K562 (cell line): ENCODE results near the gene SBDS. TPM values are rescaled to one million over a fixed set of nuclear protein-coding genes. Genes with fewer than 3 reads are reported as not detected.

Experiments used
- ATAC-seq: fragments of 200-7000 bp; cut with Tn5 transposase; 3 replicates; pipeline ENCODE4 v1.9.1; 2020; ENCODE audit warnings: moderate library complexity
- BruUV-seq: library from RNA; stranded (reverse); fragments of 400-500 nt; replicated peaks from 2 replicates; lab custom pipeline; 2021; lab: Mats Ljungman, UMichigan
- CTCF ChIA-PET: fragments of 300-600 bp; formaldehyde crosslinking; extraction: SDS; loops from one replicate; lab custom pipeline; 2021; ENCODE audit warnings: low intra/inter-chr PET ratio; lab: Yijun Ruan, JAX
- POLR2A ChIA-PET: fragments of 300-600, 350-650 bp; sonication (Branson Sonifier 250); formaldehyde crosslinking; extraction: SDS; loops from one replicate; lab custom pipeline; 2021; ENCODE audit warnings: antibody characterized with exemption, inconsistent platforms; lab: Yijun Ruan, JAX
- DNase-seq, 4 experiments: peaks; one replicate each; pipeline versions ENCODE4 v3.0.0 to v3.0.0-alpha.2; 2011 to 2018; ENCODE audit warnings: low spot score in 3 of 4, mixed read lengths in 3 of 4; ENCODE audit errors: extremely low read depth in 1 of 4
- FAIRE-seq: peaks from 2 replicates; lab custom pipeline; 2011; peaks lifted over from hg19 to GRCh38; lab: Jason Lieb, UNC
- H2AFZ ChIP-seq: 2 replicates; pipeline ENCODE4 v1.6.0; 2011; ENCODE audit warnings: low read depth, low read length, control low read depth, inconsistent platforms
- H3K27ac ChIP-seq: fragments of 200-600 bp; 3 replicates; pipeline ENCODE4 v1.8.0; 2011; ENCODE audit warnings: low read depth, mild to moderate bottlenecking, control low read depth, inconsistent platforms, low read length, moderate library complexity, mixed read lengths; ENCODE audit errors: extremely low read depth
- H3K27me3 ChIP-seq, 2 experiments: fragments of 300-600 bp in 1 of 2; 2 replicates in 1 of 2; 3 replicates in 1 of 2; pipeline versions ENCODE4 v1.6.0 to v1.8.0; 2011; ENCODE audit warnings: inconsistent platforms in 2 of 2, low read length in 2 of 2, mild to moderate bottlenecking in 1 of 2, mixed read lengths in 1 of 2, moderate library complexity in 1 of 2; ENCODE audit not compliant: control insufficient read depth in 2 of 2, insufficient read depth in 2 of 2
- H3K36me3 ChIP-seq: fragments of 300-600 bp; 3 replicates; pipeline ENCODE4 v1.8.0; 2011; ENCODE audit warnings: mild to moderate bottlenecking, low read length, inconsistent platforms; ENCODE audit not compliant: control insufficient read depth, insufficient read depth
- H3K4me1 ChIP-seq, 2 experiments: fragments of 200-600 bp in 1 of 2; replicated peaks in 1 of 2; 2 replicates in 1 of 2; 3 replicates in 1 of 2; pipeline versions ENCODE4 v1.5.1 to v1.8.0; 2011; ENCODE audit warnings: inconsistent platforms in 2 of 2, low read length in 2 of 2, mild to moderate bottlenecking in 1 of 2, mixed read lengths in 1 of 2, moderate library complexity in 1 of 2; ENCODE audit not compliant: control insufficient read depth in 2 of 2, insufficient read depth in 2 of 2
- H3K4me2 ChIP-seq: 2 replicates; pipeline ENCODE4 v1.6.1; 2011; ENCODE audit warnings: low read length, control low read depth, inconsistent platforms, mixed read lengths; ENCODE audit not compliant: insufficient read depth
- H3K4me3 ChIP-seq: fragments of 200-600 bp; sonication (generic), shearing (Covaris generic); 2 replicates; pipeline ENCODE4 v1.5.1; 2016; ENCODE audit warnings: control low read depth, inconsistent platforms
- H3K79me2 ChIP-seq: fragments of 200-600 bp; 3 replicates; pipeline ENCODE4 v1.8.0; 2011; ENCODE audit warnings: low read length, inconsistent platforms; ENCODE audit not compliant: control insufficient read depth, insufficient read depth
- H3K9ac ChIP-seq, 2 experiments: 2 replicates each; pipeline versions ENCODE4 v1.6.0 to v1.6.1; 2011; ENCODE audit warnings: low read depth in 2 of 2, low read length in 2 of 2, control low read depth in 1 of 2, inconsistent platforms in 1 of 2, mild to moderate bottlenecking in 1 of 2, mixed read lengths in 1 of 2; ENCODE audit not compliant: insufficient read depth in 1 of 2
- H3K9me1 ChIP-seq: one replicate; pipeline ENCODE4 v1.6.0; 2011; ENCODE audit warnings: inconsistent platforms, mild to moderate bottlenecking, low read length, moderate library complexity; ENCODE audit not compliant: control insufficient read depth, insufficient read depth
- H3K9me3 ChIP-seq: replicated peaks from 2 replicates; pipeline ENCODE4 v1.5.1; 2011; ENCODE audit warnings: low read depth, low read length, inconsistent platforms; ENCODE audit not compliant: control insufficient read depth, insufficient read depth
- H4K20me1 ChIP-seq: replicated peaks from 2 replicates; pipeline ENCODE4 v1.6.1; 2011; ENCODE audit warnings: low read length, inconsistent platforms, mixed read lengths; ENCODE audit not compliant: control insufficient read depth, insufficient read depth
- ESRRA ChIP-seq: fragments of 450-650 bp; IDR thresholded peaks from 2 replicates; pipeline ENCODE4 v1.6.1; 2014; ENCODE audit warnings: low read depth, mild to moderate bottlenecking, moderate library complexity, borderline replicate concordance
- MCM5 ChIP-seq: fragments of 450-650 bp; IDR thresholded peaks from 2 replicates; pipeline ENCODE4 v1.6.1; 2016; ENCODE audit warnings: low read depth
- NCOA4 ChIP-seq: fragments of 450-650 bp; IDR thresholded peaks from 2 replicates; pipeline ENCODE4 v1.6.1; 2018; ENCODE audit warnings: mild to moderate bottlenecking; ENCODE audit not compliant: partially characterized antibody
- NFATC3 ChIP-seq: fragments of 450-650 bp; IDR thresholded peaks from 2 replicates; pipeline ENCODE4 v1.6.1; 2017; ENCODE audit warnings: mild to moderate bottlenecking
- NUFIP1 ChIP-seq: fragments of 450-650 bp; IDR thresholded peaks from 2 replicates; pipeline ENCODE4 v1.6.1; 2018; ENCODE audit not compliant: partially characterized antibody
- ZFPM2 ChIP-seq: fragments of 250-450 bp; sonication (Bioruptor Pico); IDR thresholded peaks from 2 replicates; pipeline ENCODE4 v1.5.1; 2022; ENCODE audit warnings: mild to moderate bottlenecking
- WGBS: fragments of 100-300 bp; shearing (Covaris generic); methylation state at CpG from one replicate; pipeline ENCODE4 v1.1.6; 2016; ENCODE audit warnings: low coverage, mixed read lengths; ENCODE audit not compliant: insufficient coverage; ENCODE audit errors: missing lambda C conversion rate; 5-methylcytosine and 5-hydroxymethylcytosine counted together
- in situ Hi-C: fragments of 300-500 bp; cut with MboI; formaldehyde crosslinking; loops from 4 replicates; pipeline ENCODE4 v1.15.0; 2018; ENCODE audit warnings: inconsistent platforms, mixed read lengths
- intact Hi-C: fragments of 100-400 bp; cut with micrococcal nuclease; formaldehyde crosslinking; loops from 2 replicates; pipeline ENCODE4 v1.14.2; 2022
- polyA plus RNA-seq, 8 experiments: library from polyadenylated mRNA; depleted of rRNA in 4 of 8; stranded (reverse) in 5 of 8; unstranded in 3 of 8; fragments of >200 nt; fragmentation: Nextera tagmentation in 2 of 8; fragmentation: Illumina TruSeq in 1 of 8; extraction: Ambion mirVana in 2 of 8; extraction: Trizol in 1 of 8; gene quantifications; 2 replicates each; pipeline versions ENCODE4 v1.2.1 to v1.2.3, GENCODE V29; 2011 to 2014; ENCODE audit warnings: inconsistent platforms in 1 of 8, missing spikeins in 1 of 8
- total RNA-seq, 7 experiments: library from RNA; depleted of rRNA in 6 of 7; stranded (reverse); fragments of >200 nt in 6 of 7; fragmentation: Illumina TruSeq in 2 of 7; extraction: Trizol in 2 of 7; gene quantifications; 2 replicates each; pipeline versions ENCODE4 v1.2.1 to v1.2.3, GENCODE V29; 2011 to 2021; ENCODE audit warnings: low replicate concordance in 1 of 7

Gene SBDS
- total and polyA plus RNA-seq, 9 of the 15 experiments (the other 6 are each of a cell fraction or from before 2014, with no cell fraction given): 105 to 174 (median 117) TPM

DNA sequence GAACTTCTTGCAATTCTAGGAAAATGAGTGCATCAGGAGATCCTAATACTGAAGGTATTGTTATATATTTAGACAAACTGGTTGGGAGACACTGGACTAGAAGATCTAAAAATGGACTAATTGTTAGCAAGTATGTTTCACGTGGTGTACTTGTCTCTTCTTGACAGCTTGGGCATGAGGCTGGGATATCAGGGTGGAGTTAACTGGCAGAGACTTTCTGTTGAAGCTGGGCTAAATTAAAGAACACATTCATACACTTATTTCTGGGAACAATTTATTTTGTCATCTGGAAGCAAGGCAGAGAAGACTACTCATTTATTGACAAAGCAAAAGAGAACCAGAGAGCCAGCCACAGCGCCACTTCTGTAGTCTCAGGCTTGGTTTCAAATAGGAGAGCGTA lies 27.1 kb upstream of the SBDS start (continued):
- TF ChIP-seq ZFPM2 (CRISPR knock-in tag) (no peak), NUFIP1 (no peak), MCM5 (no peak), NFATC3 (no peak), NCOA4 (no peak)

DNA sequence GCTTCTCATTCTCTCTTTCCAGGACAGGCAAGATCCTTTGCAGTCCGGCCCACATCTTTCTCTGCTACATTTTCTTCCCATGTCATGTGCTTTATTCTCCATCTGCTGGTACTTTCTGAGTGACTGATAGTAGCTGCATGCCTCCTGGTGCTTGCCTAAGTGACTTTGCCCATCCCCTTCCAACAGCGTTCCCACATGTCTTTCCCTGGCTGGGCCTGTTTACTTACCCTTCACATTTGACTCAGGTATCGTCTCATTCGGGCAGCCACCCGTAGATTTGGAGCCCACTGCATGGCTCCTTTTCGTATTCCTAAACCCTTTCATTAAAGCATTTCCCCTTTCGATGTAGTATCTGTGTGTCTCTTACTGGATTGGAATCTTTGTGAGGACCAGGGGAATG lies 25.9 kb upstream of the SBDS start:
- Histone ChIP-seq H3K79me2 (no peaks in the 10 kb centered on the region), H3K27ac (no peak overlapping the region)
- CTCF ChIA-PET: no interaction called here
- DNase-seq: no peak
- no peak for TF ChIP-seq ESRRA
- TF ChIP-seq, all 486 proteins: peak for 0
- FAIRE-seq (no peak), ATAC-seq (no peak)
- H3K4me2 ChIP-seq: no peak overlapping the region
- peaks cover 5 to 13% of the 10 kb centered on the region in 2 experiments; a peak in 4 of 5 replicates for H3K4me1 ChIP-seq
- intact Hi-C loops (no loop called here), in situ Hi-C loops (no loop called here)
- H3K9me3 ChIP-seq: no peaks in the 10 kb centered on the region
- no TSS peak for BruUV-seq
- H3K4me3 ChIP-seq: no peak overlapping the region
- no peaks in the 10 kb centered on the region for H4K20me1 ChIP-seq
- H3K9me1 ChIP-seq: no peaks in the 10 kb centered on the region
- 89% methylated on average over 7 of the region's 7 CpGs for whole genome bisulfite sequencing
- H3K27me3 ChIP-seq: no peaks in the 10 kb centered on the region
- POLR2A ChIA-PET: no interaction called here
- H2AFZ ChIP-seq: no peak overlapping the region
- peaks cover 67% of the 10 kb centered on the region for H3K36me3 ChIP-seq
- H3K9ac ChIP-seq: no peak overlapping the region
